GM12873 (cell line): ENCODE results near the gene FLNB.

Experiments used
- TF ChIP-seq, protein P1 (sequence below): IDR thresholded peaks from 2 replicates; pipeline ENCODE4 v1.5.1; 2012; ENCODE audit warnings: low read depth, mild to moderate bottlenecking, moderate library complexity, low read length, control low read depth; ENCODE audit not compliant: insufficient read depth; ENCODE audit errors: missing control alignments

FLNB gene

DNA sequence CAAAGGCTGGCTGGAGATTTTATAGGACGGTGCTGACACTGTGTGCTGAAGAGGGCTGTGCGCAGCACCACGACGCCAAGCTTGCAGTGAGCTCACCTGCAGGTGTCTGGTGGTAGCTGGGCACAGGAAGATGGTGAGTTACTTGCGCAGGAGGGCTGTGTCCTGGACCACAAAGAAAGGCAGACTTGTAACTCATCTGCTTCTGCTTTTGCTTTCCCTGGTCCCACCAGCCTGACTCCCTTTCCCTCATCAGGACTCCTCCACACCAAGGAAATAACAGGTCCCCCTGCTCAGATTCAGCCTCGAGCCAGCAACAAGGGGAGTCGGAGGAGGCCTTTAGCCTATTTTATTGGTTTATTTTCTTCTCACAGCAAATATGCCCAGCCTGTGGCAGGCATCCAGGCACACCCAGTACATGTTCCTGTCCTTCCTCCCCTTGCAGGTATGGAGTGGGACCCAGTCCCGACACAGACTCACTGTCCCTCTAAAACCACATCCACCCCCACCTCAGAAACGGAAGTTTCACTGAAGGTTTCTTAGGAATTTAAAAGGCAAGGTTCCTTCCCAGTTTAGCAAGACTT, 35.6 kb upstream of the FLNB start:
- TF ChIP-seq, protein P1, sequence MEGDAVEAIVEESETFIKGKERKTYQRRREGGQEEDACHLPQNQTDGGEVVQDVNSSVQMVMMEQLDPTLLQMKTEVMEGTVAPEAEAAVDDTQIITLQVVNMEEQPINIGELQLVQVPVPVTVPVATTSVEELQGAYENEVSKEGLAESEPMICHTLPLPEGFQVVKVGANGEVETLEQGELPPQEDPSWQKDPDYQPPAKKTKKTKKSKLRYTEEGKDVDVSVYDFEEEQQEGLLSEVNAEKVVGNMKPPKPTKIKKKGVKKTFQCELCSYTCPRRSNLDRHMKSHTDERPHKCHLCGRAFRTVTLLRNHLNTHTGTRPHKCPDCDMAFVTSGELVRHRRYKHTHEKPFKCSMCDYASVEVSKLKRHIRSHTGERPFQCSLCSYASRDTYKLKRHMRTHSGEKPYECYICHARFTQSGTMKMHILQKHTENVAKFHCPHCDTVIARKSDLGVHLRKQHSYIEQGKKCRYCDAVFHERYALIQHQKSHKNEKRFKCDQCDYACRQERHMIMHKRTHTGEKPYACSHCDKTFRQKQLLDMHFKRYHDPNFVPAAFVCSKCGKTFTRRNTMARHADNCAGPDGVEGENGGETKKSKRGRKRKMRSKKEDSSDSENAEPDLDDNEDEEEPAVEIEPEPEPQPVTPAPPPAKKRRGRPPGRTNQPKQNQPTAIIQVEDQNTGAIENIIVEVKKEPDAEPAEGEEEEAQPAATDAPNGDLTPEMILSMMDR: no peak

DNA sequence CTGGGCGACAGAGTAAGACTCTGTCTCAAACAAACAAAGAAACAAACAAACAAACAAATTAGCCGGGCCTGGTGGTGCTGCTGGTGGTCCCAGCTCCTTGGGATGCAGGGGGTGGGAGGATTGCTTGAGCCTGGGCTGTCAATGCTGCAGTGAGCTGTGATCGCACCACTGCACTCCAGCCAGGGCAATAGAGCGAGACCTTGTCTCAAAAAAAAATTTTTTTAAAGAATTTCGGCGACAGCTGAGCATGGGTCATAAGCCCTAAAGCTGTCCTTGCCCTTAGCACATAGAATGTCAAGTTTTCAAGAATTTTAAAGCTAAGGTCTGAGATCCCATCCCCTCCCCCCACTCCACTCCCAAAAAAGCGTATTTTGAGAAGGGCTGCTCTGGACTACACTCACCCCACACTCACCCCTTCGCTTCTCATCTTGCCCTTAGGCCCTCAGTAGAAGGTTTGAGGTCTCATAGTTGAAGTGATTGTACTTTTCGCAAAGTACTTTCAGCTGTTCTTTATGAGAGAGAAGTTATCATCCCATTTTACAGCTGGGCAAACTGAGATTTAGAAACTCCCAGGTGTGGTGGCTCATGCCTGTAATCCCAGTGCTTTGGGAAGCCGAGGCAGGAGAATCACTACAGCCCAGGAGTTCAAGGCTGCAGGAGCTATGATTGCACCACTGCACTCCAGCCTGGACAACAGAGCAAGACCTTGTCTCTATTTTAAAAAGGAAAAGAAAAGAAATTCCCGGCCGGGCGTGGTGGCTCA, 34.3 kb upstream of the FLNB start:
- TF ChIP-seq, protein P1: no peak

DNA sequence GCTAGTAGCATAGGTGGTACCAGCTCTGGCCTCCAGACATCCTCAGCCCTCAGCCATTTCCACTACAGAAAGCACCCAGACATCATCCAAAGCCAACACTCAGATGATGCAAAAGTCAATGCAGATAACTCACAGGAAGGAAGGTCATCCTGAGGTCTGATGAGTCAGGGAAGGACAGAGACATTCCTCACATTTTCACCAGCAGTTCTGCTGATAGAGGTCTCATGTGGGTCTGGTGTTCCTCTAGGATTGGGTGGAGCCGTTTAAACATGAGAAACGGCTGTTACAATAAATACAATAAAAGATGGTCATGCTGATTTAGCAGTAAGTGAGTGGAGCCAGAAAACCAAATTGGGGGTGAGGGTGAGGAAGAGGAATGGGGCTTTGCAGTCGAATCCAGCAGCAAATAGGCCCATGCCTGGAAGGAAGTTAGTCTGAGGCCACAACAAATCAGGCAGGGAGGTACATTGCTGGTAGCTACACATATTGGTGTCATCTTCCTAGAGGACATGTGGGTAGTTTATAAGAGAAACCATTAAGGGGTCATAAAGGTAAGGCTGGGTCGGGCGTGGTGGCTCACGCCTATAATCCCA, 33.3 kb upstream of the FLNB start:
- TF ChIP-seq, protein P1: no peak

DNA sequence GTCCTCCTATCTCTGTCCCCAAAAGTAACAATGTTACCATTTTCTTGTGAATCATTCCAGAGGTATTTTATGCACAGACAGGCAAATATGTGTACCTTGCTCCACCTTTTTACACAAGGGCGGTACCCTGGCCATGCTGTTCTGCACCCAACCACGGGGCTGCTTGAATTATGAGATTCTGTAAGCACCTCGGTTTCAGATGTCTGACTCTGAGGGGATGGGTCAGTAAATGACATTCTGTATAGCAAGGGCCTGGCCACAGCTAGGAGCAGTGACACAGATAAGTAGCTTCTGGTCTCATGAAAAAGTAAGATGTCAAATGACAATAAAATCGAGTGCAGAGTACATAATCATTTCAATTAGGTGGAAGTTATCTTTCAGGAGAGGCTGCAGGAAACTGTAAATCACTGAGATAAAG, 30.4 kb upstream of the FLNB start:
- TF ChIP-seq, protein P1: no peak

DNA sequence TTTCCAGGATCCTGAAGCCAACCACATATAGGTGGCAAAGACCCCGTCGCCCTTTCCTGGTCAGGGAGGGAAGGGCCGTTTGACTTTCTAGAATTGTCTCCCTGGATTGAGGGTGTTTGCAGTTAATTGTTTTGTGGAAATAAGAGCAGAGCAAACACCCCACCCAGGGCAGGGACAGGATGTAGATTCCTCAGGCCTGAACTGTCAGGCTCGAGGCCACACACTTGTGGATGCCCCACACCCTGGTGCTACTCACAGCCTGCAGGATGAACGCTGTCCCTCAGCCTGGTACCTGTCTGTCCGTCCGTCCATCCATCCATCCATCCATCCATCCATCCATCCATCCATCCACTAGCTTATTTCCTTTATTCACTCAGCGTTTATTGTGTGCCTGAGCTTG, 29.9 kb upstream of the FLNB start:
- TF ChIP-seq, protein P1: no peak

DNA sequence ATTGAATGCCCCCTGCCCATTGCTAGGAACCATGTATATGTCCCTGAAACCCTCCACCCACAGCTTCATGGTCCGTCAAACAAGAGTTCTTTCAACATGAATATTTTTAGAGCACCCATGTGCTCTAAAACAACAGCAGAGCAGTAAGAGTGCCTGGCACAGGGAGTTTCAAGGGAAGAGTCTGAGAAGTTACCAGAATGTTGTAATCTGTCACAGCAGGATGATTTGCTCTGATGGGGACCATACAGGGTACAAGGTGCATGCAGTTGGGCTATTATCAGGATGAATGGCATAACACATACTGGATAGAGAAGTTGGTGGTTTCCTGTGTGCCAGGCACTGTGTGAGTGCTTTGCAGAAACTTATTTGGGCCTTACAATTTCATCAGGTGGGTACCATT, 27.8 kb upstream of the FLNB start:
- TF ChIP-seq, protein P1: no peak

DNA sequence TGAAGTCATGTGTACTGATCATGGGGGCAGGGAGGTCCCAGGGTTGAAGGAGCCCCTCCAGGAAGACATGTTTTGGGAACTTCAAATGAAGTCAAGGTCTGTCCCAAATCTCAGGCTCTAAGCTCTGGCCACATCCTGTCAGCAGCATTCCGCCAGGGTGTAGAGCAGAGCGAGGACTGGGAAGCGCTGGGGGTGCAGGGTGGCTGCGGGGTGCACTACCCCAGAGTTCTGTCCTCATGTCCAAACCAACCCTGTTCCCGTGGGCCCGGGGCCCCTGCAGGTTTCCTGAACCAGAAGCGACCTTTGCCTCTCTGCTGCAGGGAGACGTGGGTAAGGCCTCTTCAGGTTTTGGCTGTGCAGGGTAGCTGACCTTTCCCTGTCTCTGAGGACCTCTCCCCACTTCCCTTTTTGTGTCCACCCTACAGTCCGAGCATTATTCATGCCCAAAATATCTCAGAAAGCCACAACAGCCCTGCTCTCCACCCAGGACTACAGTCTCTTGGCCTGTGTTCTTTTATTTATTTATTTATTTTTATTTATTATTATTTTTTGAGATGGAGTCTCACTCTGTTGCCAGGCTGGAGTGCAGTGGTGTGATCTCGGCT, 26.6 kb upstream of the FLNB start:
- TF ChIP-seq, protein P1: no peak
